ENCODE data around the gene TENT5C.

DNA sequence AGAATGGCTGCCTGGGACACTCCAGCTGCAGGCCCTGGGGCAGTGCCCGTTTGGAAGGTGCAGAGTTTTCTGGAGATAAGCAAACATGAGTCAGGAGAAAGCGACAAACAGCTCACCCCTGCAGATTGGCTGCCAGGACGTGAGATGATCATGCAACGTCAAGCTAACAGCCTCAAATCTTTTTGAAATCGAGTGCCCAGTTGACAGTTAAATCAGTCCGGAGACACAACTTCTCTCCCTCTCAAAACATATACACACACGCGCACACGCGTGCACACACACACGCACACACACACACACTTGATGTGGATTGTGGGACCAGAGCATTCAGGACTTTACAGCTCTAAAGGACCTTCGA is 49.4 kb downstream of the TENT5C start:
- TF ChIP-seq, protein P1, sequence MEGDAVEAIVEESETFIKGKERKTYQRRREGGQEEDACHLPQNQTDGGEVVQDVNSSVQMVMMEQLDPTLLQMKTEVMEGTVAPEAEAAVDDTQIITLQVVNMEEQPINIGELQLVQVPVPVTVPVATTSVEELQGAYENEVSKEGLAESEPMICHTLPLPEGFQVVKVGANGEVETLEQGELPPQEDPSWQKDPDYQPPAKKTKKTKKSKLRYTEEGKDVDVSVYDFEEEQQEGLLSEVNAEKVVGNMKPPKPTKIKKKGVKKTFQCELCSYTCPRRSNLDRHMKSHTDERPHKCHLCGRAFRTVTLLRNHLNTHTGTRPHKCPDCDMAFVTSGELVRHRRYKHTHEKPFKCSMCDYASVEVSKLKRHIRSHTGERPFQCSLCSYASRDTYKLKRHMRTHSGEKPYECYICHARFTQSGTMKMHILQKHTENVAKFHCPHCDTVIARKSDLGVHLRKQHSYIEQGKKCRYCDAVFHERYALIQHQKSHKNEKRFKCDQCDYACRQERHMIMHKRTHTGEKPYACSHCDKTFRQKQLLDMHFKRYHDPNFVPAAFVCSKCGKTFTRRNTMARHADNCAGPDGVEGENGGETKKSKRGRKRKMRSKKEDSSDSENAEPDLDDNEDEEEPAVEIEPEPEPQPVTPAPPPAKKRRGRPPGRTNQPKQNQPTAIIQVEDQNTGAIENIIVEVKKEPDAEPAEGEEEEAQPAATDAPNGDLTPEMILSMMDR (conservative IDR thresholded peaks at IDR 0.05; ENCODE audit: low read length): no peak
- no peak for TF ChIP-seq EZH2phosphoT487 (IDR thresholded peaks at IDR 0.05; ENCODE audit: borderline replicate concordance)
